Neural cell (in vitro differentiated cells): ENCODE measurements around the gene PLPP1.

ENCODE experiments used
- CTCF ChIP-seq: fragments of 450-650 bp; IDR thresholded peaks from 2 replicates; pipeline ENCODE4 v1.5.1; 2014; ENCODE audit warnings: antibody characterized with exemption, mild to moderate bottlenecking, moderate library complexity; ENCODE audit not compliant: poor library complexity, severe bottlenecking
- EZH2 ChIP-seq: fragments of 200-600, 300-800 bp; shearing (Covaris generic), sonication (generic); IDR thresholded peaks from 2 replicates; pipeline ENCODE4 v1.6.1; 2014; ENCODE audit warnings: antibody characterized with exemption, low read length, borderline replicate concordance, mild to moderate bottlenecking; ENCODE audit not compliant: insufficient read depth, poor library complexity, severe bottlenecking
- SMC3 ChIP-seq: fragments of 450-650 bp; conservative IDR thresholded peaks from 2 replicates; pipeline ENCODE4 v1.6.1; 2014; ENCODE audit warnings: antibody characterized with exemption, mild to moderate bottlenecking, moderate library complexity; ENCODE audit not compliant: poor library complexity

DNA sequence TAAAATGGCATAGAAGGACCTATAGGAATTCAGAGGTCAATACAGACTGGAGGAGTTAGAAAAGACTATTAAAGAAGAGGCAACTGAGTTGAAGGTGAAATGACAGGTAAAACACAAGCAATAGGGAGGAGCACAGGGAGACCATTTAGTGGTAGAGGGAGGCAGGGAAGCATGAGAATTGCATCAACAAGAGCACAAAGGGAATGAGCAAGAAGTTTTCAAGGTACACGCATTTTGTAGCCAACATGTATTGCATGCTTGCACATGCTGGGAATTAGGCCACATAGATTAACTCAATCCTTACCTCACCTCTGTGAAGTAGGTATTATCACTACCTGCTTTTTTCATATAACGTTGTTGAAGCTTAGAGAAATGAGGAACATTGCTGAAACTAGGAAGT is 42.3 kb downstream of the PLPP1 start:
- TF ChIP-seq CTCF (no peak), SMC3 (no peak), EZH2 (no peak)
